Measurements from ENCODE around the gene UGT1A6.
"Not testable (repeated sequence)": the region's sequence is repeated elsewhere in the genome, so short reads cannot be mapped to it uniquely, and the experiment has no call there.

Gene UGT1A6

GRCh38 chr2:233692648-233693047 lies at the start of gene UGT1A6:
Gene UGT1A6 (plus strand): TSS chr2:233692890. CDS start chr2:233693005, 115 bp downstream.
- H3K4me3 ChIP-seq (ENCODE audit: low read depth, low read length): no peak within 1 kb of the TSS
- TF ChIP-seq CTCF (IDR thresholded peaks at IDR 0.05; ENCODE audit: borderline replicate concordance, insufficient read depth, low read depth, low read length): no peak

- H3K4me3 ChIP-seq (ENCODE audit: low read depth, low read length): no peak overlapping the region
- peak; percentile 37; the same call in 1 of the 2 replicates for TF ChIP-seq CTCF (IDR thresholded peaks at IDR 0.05; ENCODE audit: borderline replicate concordance, insufficient read depth, low read depth, low read length)
Measured at GRCh38 chr2:233643128-233643527, 49.6 kb upstream of the UGT1A6 start.

GRCh38 chr2:233646033-233646432 lies 46.7 kb upstream of the UGT1A6 start:
- H3K4me3 ChIP-seq (ENCODE audit: low read depth, low read length): not testable (repeated sequence)

GRCh38 chr2:233650981-233651380 lies 41.7 kb upstream of the UGT1A6 start:
- no peak for TF ChIP-seq CTCF (IDR thresholded peaks at IDR 0.05; ENCODE audit: borderline replicate concordance, insufficient read depth, low read depth, low read length)
- no peak overlapping the region for H3K4me3 ChIP-seq (ENCODE audit: low read depth, low read length)

- H3K4me3 ChIP-seq (ENCODE audit: low read depth, low read length): no peak overlapping the region
- no peak for TF ChIP-seq CTCF (IDR thresholded peaks at IDR 0.05; ENCODE audit: borderline replicate concordance, insufficient read depth, low read depth, low read length)
Measured at GRCh38 chr2:233651430-233651829, 41.3 kb upstream of the UGT1A6 start.

GRCh38 chr2:233654501-233654900 lies 38.2 kb upstream of the UGT1A6 start:
- TF ChIP-seq CTCF (IDR thresholded peaks at IDR 0.05; ENCODE audit: borderline replicate concordance, insufficient read depth, low read depth, low read length): no peak
- H3K4me3 ChIP-seq (ENCODE audit: low read depth, low read length): no peak overlapping the region

- H3K4me3 ChIP-seq (ENCODE audit: low read depth, low read length): no peak overlapping the region
- no peak for TF ChIP-seq CTCF (IDR thresholded peaks at IDR 0.05; ENCODE audit: borderline replicate concordance, insufficient read depth, low read depth, low read length)
Measured at GRCh38 chr2:233655043-233655442, 37.6 kb upstream of the UGT1A6 start.

GRCh38 chr2:233655943-233656342 lies 36.7 kb upstream of the UGT1A6 start:
- not testable (repeated sequence) for H3K4me3 ChIP-seq (ENCODE audit: low read depth, low read length)
